Limb (tissue), 2 donors: ENCODE data around the gene B4GAT1.
"Not testable (repeated sequence)": the region's sequence is repeated elsewhere in the genome, so short reads cannot be mapped to it uniquely, and the experiment has no call there.

Source experiments
- DNase-seq, 2 donors: peaks; one replicate each; pipeline ENCODE4 v3.0.0-alpha.2; 2016; ENCODE audit errors: extremely low spot score in 2 of 2

The B4GAT1 gene

GRCh38 chr11:66347425-66348276, at the start of gene B4GAT1:
Gene B4GAT1, minus strand, starts transcription at chr11:66347629. Its CDS starts 84 bp downstream, at chr11:66347545.
- DNase-seq, result peak; percentile 80 to 91

- DNase-seq, result no peak
These were observed 46.5 kb upstream of the B4GAT1 start for GRCh38 chr11:66393954-66394353.

GRCh38 chr11:66391322-66391721, 43.9 kb upstream of the B4GAT1 start:
- no peak for DNase-seq

GRCh38 chr11:66388780-66389386, 41.5 kb upstream of the B4GAT1 start:
- peak in 1 of 2 donors; percentile 34 for DNase-seq

- peak; percentile 73 to 87 for DNase-seq
These were observed 39.0 kb upstream of the B4GAT1 start for GRCh38 chr11:66386171-66387069.

GRCh38 chr11:66384316-66384715, 36.9 kb upstream of the B4GAT1 start:
- not testable (repeated sequence) for DNase-seq

GRCh38 chr11:66380264-66380663, 32.8 kb upstream of the B4GAT1 start:
- not testable (repeated sequence) for DNase-seq

GRCh38 chr11:66373690-66374287, 26.4 kb upstream of the B4GAT1 start:
- DNase-seq, result not testable (repeated sequence)

- no peak for DNase-seq
These were observed 25.8 kb upstream of the B4GAT1 start for GRCh38 chr11:66373265-66373664.

GRCh38 chr11:66371627-66372415, 24.4 kb upstream of the B4GAT1 start, which contains the start of gene SLC29A2:
Gene SLC29A2, minus strand, starts transcription at chr11:66371760. Its CDS starts 169 bp downstream, at chr11:66371591.
- DNase-seq, result peak in 1 of 2 donors; percentile 82

- DNase-seq, result no peak
These were observed 21.9 kb upstream of the B4GAT1 start for GRCh38 chr11:66369073-66369894.

- DNase-seq, result no peak
These were observed 21.1 kb upstream of the B4GAT1 start for GRCh38 chr11:66368484-66368883.

GRCh38 chr11:66367561-66368312, 20.3 kb upstream of the B4GAT1 start:
- DNase-seq, result no peak

GRCh38 chr11:66366844-66367477, 19.5 kb upstream of the B4GAT1 start:
- DNase-seq, result no peak

GRCh38 chr11:66365711-66366619, 18.5 kb upstream of the B4GAT1 start:
- DNase-seq, result no peak

- DNase-seq, result no peak
These were observed 17.7 kb upstream of the B4GAT1 start for GRCh38 chr11:66365166-66365565.
